Measurements from ENCODE around the gene TLR1. TPM values are rescaled to one million over a fixed set of nuclear protein-coding genes. Genes with fewer than 3 reads are reported as not detected.
"Not testable (repeated sequence)": the region's sequence is repeated elsewhere in the genome, so short reads cannot be mapped to it uniquely, and the experiment has no call there.

TLR1 gene
- total and polyA plus RNA-seq, 12 donors: 2.5 to 60.0 (median 14.8) TPM

GRCh38 chr4:38775326-38775725, 29.3 kb downstream of the TLR1 start:
- Histone ChIP-seq H3K9me3 (replicated peaks in 1 of 3) (no peaks in the 10 kb centered on the region), H3K4me1 (replicated peaks in 1 of 2) (no peaks in the 10 kb centered on the region), H3K27ac (no peak overlapping the region), H3K36me3 (replicated peaks in 1 of 2) (no peaks in the 10 kb centered on the region), H3K27me3 (no peaks in the 10 kb centered on the region), H3K4me3 (no peak overlapping the region)
- WGBS, 4 donors: 86 to 89% (median 87%) methylated on average over 2 of the region's 2 CpGs
- no peak for DNase-seq
- intact Hi-C loops (cut with DNase I): no loop called here
- TF ChIP-seq CTCF (IDR thresholded peaks at IDR 0.05) (no peak), POLR2A (IDR thresholded peaks at IDR 0.05) (no peak)

- Histone ChIP-seq H3K36me3 (replicated peaks in 1 of 2) (no peaks in the 10 kb centered on the region), H3K4me3 (no peak overlapping the region), H3K27me3 (no peaks in the 10 kb centered on the region), H3K4me1 (replicated peaks in 1 of 2) (peaks cover 0 to 2% of the 10 kb centered on the region in 2 donors), H3K9me3 (replicated peaks in 1 of 3) (no peaks in the 10 kb centered on the region), H3K27ac (no peak overlapping the region)
- intact Hi-C loops (cut with DNase I): no loop called here
- TF ChIP-seq CTCF (IDR thresholded peaks at IDR 0.05) (no peak), POLR2A (IDR thresholded peaks at IDR 0.05) (no peak)
- no peak for DNase-seq
- WGBS, 4 donors: 53 to 65% (median 65%) methylated on average over 8 of the region's 8 CpGs
Measured at GRCh38 chr4:38774181-38774955, 30.2 kb downstream of the TLR1 start.

- H3K9me3 ChIP-seq (replicated peaks in 1 of 3); H3K4me3 ChIP-seq; H3K36me3 ChIP-seq (replicated peaks in 1 of 2); H3K27me3 ChIP-seq; H3K27ac ChIP-seq; DNase-seq; intact Hi-C loops (cut with DNase I): not testable (repeated sequence)
- H3K4me1 ChIP-seq (replicated peaks in 1 of 2): peaks cover 0 to 11% of the 10 kb centered on the region in 2 donors
- WGBS, 4 donors: 92 to 96% (median 94%) methylated on average over 2 of the region's 2 CpGs
Measured at GRCh38 chr4:38770281-38770680, 34.3 kb downstream of the TLR1 start.

- Histone ChIP-seq H3K27ac (no peak overlapping the region), H3K9me3 (replicated peaks in 1 of 3) (no peaks in the 10 kb centered on the region), H3K36me3 (replicated peaks in 1 of 2) (no peaks in the 10 kb centered on the region), H3K27me3 (no peaks in the 10 kb centered on the region), H3K4me1 (replicated peaks in 1 of 2) (peaks cover 0 to 11% of the 10 kb centered on the region in 2 donors), H3K4me3 (no peak overlapping the region)
- 82 to 88% (median 86%) methylated on average over 2 of the region's 2 CpGs for WGBS, 4 donors
- intact Hi-C loops (cut with DNase I): loop anchor here in 1 of 2 donors (10.0 kb wide), 2 partner anchors 95 to 365 kb away; partner anchors contain the start of gene FAM114A1
- DNase-seq: no peak
- TF ChIP-seq POLR2A (IDR thresholded peaks at IDR 0.05) (no peak), CTCF (IDR thresholded peaks at IDR 0.05) (no peak)
Measured at GRCh38 chr4:38769857-38770256, 34.7 kb downstream of the TLR1 start.

GRCh38 chr4:38769441-38769840, 35.1 kb downstream of the TLR1 start:
- H3K27me3 ChIP-seq: no peaks in the 10 kb centered on the region
- H3K36me3 ChIP-seq (replicated peaks in 1 of 2): no peaks in the 10 kb centered on the region
- no peaks in the 10 kb centered on the region for H3K9me3 ChIP-seq (replicated peaks in 1 of 3)
- WGBS, 4 donors: 26 to 72% (median 59%) methylated on average over 2 of the region's 2 CpGs
- no peak overlapping the region for H3K4me3 ChIP-seq
- peaks cover 0 to 11% of the 10 kb centered on the region in 2 donors for H3K4me1 ChIP-seq (replicated peaks in 1 of 2)
- no peak for DNase-seq
- intact Hi-C loops (cut with DNase I): loop anchor here in 1 of 2 donors (10.0 kb wide), 2 partner anchors 95 to 365 kb away; partner anchors contain the start of gene FAM114A1
- TF ChIP-seq CTCF (IDR thresholded peaks at IDR 0.05): no peak
- TF ChIP-seq POLR2A (IDR thresholded peaks at IDR 0.05): no peak
- peak overlapping the region in 1 of 5 donors; percentile 60 for H3K27ac ChIP-seq
